DMS53 treated with DMSO at 0.1 percent for 48 hours (cell line): ENCODE measurements around the gene EXOC3L2.
A peak's percentile ranks its signal among the peaks of the same experiment; 100 is the strongest.

Source experiments
- DNase-seq: peaks from one replicate; lab custom pipeline; 2025; ENCODE audit not compliant: unreplicated experiment; lab: John Stamatoyannopoulos, UW

Gene EXOC3L2

GRCh38 chr19:45162608-45163143, 82.5 kb downstream of the EXOC3L2 start:
- DNase-seq = peak; percentile 64
